ENCODE data around the gene AWAT2.

AWAT2 gene

DNA sequence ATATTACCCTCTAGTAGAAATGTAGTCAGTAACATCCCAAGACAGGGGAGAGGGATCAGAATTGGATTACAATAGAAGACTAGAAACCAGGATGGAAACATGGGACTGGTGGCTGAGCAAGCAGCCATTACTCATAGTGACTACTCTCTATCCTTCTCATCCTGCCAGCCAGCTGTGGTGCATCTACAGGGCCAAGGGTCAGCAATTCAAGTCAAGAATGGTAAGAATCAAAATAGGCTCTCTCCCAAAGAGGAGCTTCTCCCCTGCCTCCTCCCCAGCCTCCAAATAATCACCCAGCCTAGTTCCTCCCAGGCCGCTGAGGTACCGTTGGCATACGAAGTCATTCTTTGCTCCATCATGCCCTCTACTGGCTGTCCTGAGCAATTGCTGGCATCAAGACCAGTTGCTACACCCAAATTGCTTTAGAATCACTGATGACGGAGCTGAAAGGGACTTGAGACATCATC, 19.4 kb downstream of the AWAT2 start:
- Histone ChIP-seq H3K9me2 (replicated peaks; ENCODE audit: insufficient read depth, low read length) (no peaks in the 10 kb centered on the region), H3F3A (ENCODE audit: insufficient read depth) (no peaks in the 10 kb centered on the region), H4K20me1 (ENCODE audit: low read depth, low read length) (no peaks in the 10 kb centered on the region), H3K36me3 (ENCODE audit: low read length) (no peaks in the 10 kb centered on the region), H3K4me2 (ENCODE audit: low read depth, low read length, poor library complexity, severe bottlenecking) (no peak overlapping the region), H3K9me3 (ENCODE audit: insufficient read depth, low read length) (no peaks in the 10 kb centered on the region), H3K4me3 (ENCODE audit: insufficient read depth, low read length, poor library complexity, severe bottlenecking) (no peak overlapping the region), H3K79me2 (ENCODE audit: insufficient read depth, low read length) (no peaks in the 10 kb centered on the region), H2AFZ (ENCODE audit: low read depth, low read length, severe bottlenecking) (no peak overlapping the region), H3K27me3 (ENCODE audit: low read length) (no peaks in the 10 kb centered on the region), H3K27ac (ENCODE audit: low read depth, low read length) (no peak overlapping the region), H3K9ac (ENCODE audit: low read length) (no peak overlapping the region)
- no peak for TF ChIP-seq EZH2phosphoT487 (conservative IDR thresholded peaks at IDR 0.05; ENCODE audit: low read length)
- TF ChIP-seq, protein P1, sequence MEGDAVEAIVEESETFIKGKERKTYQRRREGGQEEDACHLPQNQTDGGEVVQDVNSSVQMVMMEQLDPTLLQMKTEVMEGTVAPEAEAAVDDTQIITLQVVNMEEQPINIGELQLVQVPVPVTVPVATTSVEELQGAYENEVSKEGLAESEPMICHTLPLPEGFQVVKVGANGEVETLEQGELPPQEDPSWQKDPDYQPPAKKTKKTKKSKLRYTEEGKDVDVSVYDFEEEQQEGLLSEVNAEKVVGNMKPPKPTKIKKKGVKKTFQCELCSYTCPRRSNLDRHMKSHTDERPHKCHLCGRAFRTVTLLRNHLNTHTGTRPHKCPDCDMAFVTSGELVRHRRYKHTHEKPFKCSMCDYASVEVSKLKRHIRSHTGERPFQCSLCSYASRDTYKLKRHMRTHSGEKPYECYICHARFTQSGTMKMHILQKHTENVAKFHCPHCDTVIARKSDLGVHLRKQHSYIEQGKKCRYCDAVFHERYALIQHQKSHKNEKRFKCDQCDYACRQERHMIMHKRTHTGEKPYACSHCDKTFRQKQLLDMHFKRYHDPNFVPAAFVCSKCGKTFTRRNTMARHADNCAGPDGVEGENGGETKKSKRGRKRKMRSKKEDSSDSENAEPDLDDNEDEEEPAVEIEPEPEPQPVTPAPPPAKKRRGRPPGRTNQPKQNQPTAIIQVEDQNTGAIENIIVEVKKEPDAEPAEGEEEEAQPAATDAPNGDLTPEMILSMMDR (IDR thresholded peaks at IDR 0.05; ENCODE audit: insufficient read depth, low read length, poor library complexity, severe bottlenecking) = peak; percentile 28

DNA sequence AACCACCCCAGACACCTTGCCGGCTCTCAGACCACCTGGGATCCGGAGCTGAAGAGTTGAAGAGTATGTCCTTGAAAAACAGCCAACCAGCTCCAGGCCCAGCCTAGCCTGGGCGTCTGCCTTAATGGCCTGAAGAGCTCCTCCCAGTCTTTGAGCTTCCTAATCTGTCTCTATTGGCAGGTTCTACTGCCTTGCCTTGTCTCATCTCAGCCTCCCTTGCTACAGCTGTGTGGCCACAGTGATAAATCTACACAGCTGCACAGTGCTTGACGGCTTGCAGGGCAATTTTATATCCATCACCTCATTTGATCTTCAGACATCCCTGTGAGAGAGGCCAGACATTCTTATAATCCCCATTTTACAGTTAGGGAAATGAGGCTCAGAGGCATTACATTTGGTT, 19.9 kb downstream of the AWAT2 start:
- no peaks in the 10 kb centered on the region for H3K9me2 ChIP-seq (replicated peaks; ENCODE audit: insufficient read depth, low read length)
- H3K9ac ChIP-seq (ENCODE audit: low read length) = no peak overlapping the region
- no peaks in the 10 kb centered on the region for H3F3A ChIP-seq (ENCODE audit: insufficient read depth)
- TF ChIP-seq, protein P1 (IDR thresholded peaks at IDR 0.05; ENCODE audit: insufficient read depth, low read length, poor library complexity, severe bottlenecking) = no peak
- H2AFZ ChIP-seq (ENCODE audit: low read depth, low read length, severe bottlenecking) = no peak overlapping the region
- H3K4me3 ChIP-seq (ENCODE audit: insufficient read depth, low read length, poor library complexity, severe bottlenecking) = no peak overlapping the region
- no peaks in the 10 kb centered on the region for H4K20me1 ChIP-seq (ENCODE audit: low read depth, low read length)
- no peaks in the 10 kb centered on the region for H3K79me2 ChIP-seq (ENCODE audit: insufficient read depth, low read length)
- H3K27me3 ChIP-seq (ENCODE audit: low read length) = no peaks in the 10 kb centered on the region
- H3K36me3 ChIP-seq (ENCODE audit: low read length) = no peaks in the 10 kb centered on the region
- H3K4me2 ChIP-seq (ENCODE audit: low read depth, low read length, poor library complexity, severe bottlenecking) = no peak overlapping the region
- H3K9me3 ChIP-seq (ENCODE audit: insufficient read depth, low read length) = no peaks in the 10 kb centered on the region
- H3K27ac ChIP-seq (ENCODE audit: low read depth, low read length) = no peak overlapping the region

DNA sequence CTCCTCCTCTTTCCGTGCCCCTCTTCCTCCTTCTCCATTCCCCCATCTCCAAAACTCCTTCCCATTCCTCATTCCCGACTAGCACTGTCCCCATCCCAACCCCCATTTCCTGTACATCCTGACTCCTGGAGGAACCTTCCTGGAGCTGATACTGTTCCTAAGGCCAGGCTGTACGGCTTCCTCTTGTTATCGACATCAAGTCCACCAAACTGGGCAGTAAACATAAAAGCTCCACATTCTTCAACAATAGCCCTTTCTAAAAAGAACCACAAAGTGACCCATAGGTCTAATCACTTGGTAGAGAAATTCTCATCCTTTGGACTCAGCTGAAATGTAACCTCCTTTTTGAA, 22.9 kb downstream of the AWAT2 start:
- no peaks in the 10 kb centered on the region for H4K20me1 ChIP-seq (ENCODE audit: low read depth, low read length)
- no peak overlapping the region for H3K4me3 ChIP-seq (ENCODE audit: insufficient read depth, low read length, poor library complexity, severe bottlenecking)
- H3K4me2 ChIP-seq (ENCODE audit: low read depth, low read length, poor library complexity, severe bottlenecking) = no peak overlapping the region
- no peaks in the 10 kb centered on the region for H3F3A ChIP-seq (ENCODE audit: insufficient read depth)
- no peaks in the 10 kb centered on the region for H3K9me3 ChIP-seq (ENCODE audit: insufficient read depth, low read length)
- H2AFZ ChIP-seq (ENCODE audit: low read depth, low read length, severe bottlenecking) = no peak overlapping the region
- TF ChIP-seq, protein P1 (IDR thresholded peaks at IDR 0.05; ENCODE audit: insufficient read depth, low read length, poor library complexity, severe bottlenecking) = no peak
- TF ChIP-seq EZH2phosphoT487 (conservative IDR thresholded peaks at IDR 0.05; ENCODE audit: low read length) = no peak
- no peak overlapping the region for H3K9ac ChIP-seq (ENCODE audit: low read length)
- H3K9me2 ChIP-seq (replicated peaks; ENCODE audit: insufficient read depth, low read length) = no peaks in the 10 kb centered on the region
- H3K27me3 ChIP-seq (ENCODE audit: low read length) = no peaks in the 10 kb centered on the region
- H3K79me2 ChIP-seq (ENCODE audit: insufficient read depth, low read length) = no peaks in the 10 kb centered on the region
- no peak overlapping the region for H3K27ac ChIP-seq (ENCODE audit: low read depth, low read length)
- H3K36me3 ChIP-seq (ENCODE audit: low read length) = no peaks in the 10 kb centered on the region
